Dendritic cell treated with granulocyte-macrophage colony-stimulating factor and Interleukin-4, amounts not matched to agents 40 ng/mL and 50 ng/mL, for 4 days (primary cell): ENCODE measurements around the gene MRFAP1L1.

Source experiments
- H3K27ac Mint-ChIP-seq: one replicate; pipeline ENCODE4 v1.8.0; 2022; ENCODE audit warnings: mild to moderate bottlenecking, mixed read lengths
- H3K27me3 Mint-ChIP-seq: one replicate; pipeline ENCODE4 v1.8.0; 2022; ENCODE audit warnings: mild to moderate bottlenecking, mixed read lengths
- H3K36me3 Mint-ChIP-seq: one replicate; pipeline ENCODE4 v1.8.0; 2022; ENCODE audit warnings: low read depth, mixed read lengths
- H3K4me1 Mint-ChIP-seq: one replicate; pipeline ENCODE4 v1.8.0; 2022; ENCODE audit warnings: low read depth, mixed read lengths
- H3K4me3 Mint-ChIP-seq: one replicate; pipeline ENCODE4 v1.8.0; 2022; ENCODE audit warnings: mild to moderate bottlenecking, moderate library complexity, mixed read lengths
- H3K9me3 Mint-ChIP-seq: one replicate; pipeline ENCODE4 v1.8.0; 2022; ENCODE audit warnings: mixed read lengths
- intact Hi-C: fragments of 100-400 bp; cut with micrococcal nuclease; formaldehyde crosslinking; loops from one replicate; pipeline ENCODE4 v1.15.0; 2022

MRFAP1L1 gene

GRCh38 chr4:6662591-6662990, 47.1 kb downstream of the MRFAP1L1 start:
- peaks cover 27% of the 10 kb centered on the region for H3K4me1 Mint-ChIP-seq
- no peaks in the 10 kb centered on the region for H3K36me3 Mint-ChIP-seq
- intact Hi-C loops, result no loop called here
- no peak overlapping the region for H3K4me3 Mint-ChIP-seq
- H3K27ac Mint-ChIP-seq, result no peak overlapping the region
- H3K27me3 Mint-ChIP-seq, result peaks cover 65% of the 10 kb centered on the region
- H3K9me3 Mint-ChIP-seq, result no peaks in the 10 kb centered on the region

- H3K27me3 Mint-ChIP-seq, result peaks cover 68% of the 10 kb centered on the region
- no peak overlapping the region for H3K27ac Mint-ChIP-seq
- no peak overlapping the region for H3K4me3 Mint-ChIP-seq
These were observed 49.2 kb downstream of the MRFAP1L1 start for GRCh38 chr4:6660430-6660829.

GRCh38 chr4:6659897-6660296, 49.8 kb downstream of the MRFAP1L1 start:
- peaks cover 68% of the 10 kb centered on the region for H3K27me3 Mint-ChIP-seq
- H3K27ac Mint-ChIP-seq, result no peak overlapping the region
- peaks cover 27% of the 10 kb centered on the region for H3K4me1 Mint-ChIP-seq
- no peaks in the 10 kb centered on the region for H3K9me3 Mint-ChIP-seq
- no peak overlapping the region for H3K4me3 Mint-ChIP-seq
- intact Hi-C loops, result no loop called here
- no peaks in the 10 kb centered on the region for H3K36me3 Mint-ChIP-seq

More at GRCh38 chr4:6660430-6660829, 49.2 kb downstream of the MRFAP1L1 start:
- intact Hi-C loops, result no loop called here
- Mint-ChIP-seq H3K36me3 (no peaks in the 10 kb centered on the region), H3K9me3 (no peaks in the 10 kb centered on the region), H3K4me1 (peaks cover 27% of the 10 kb centered on the region)

- peaks cover 70% of the 10 kb centered on the region for H3K27me3 Mint-ChIP-seq
These were observed 51.0 kb downstream of the MRFAP1L1 start for GRCh38 chr4:6658597-6659075.

GRCh38 chr4:6658209-6658595, 51.5 kb downstream of the MRFAP1L1 start:
- no peaks in the 10 kb centered on the region for H3K36me3 Mint-ChIP-seq
- peak overlapping the region; percentile 30 for H3K27ac Mint-ChIP-seq
- H3K9me3 Mint-ChIP-seq, result no peaks in the 10 kb centered on the region
- H3K27me3 Mint-ChIP-seq, result peaks cover 65% of the 10 kb centered on the region
- peak overlapping the region; percentile 65 for H3K4me3 Mint-ChIP-seq
- intact Hi-C loops, result no loop called here
- peaks cover 27% of the 10 kb centered on the region for H3K4me1 Mint-ChIP-seq

More at GRCh38 chr4:6658597-6659075, 51.0 kb downstream of the MRFAP1L1 start:
- Mint-ChIP-seq H3K4me3 (peak overlapping the region; percentile 65), H3K4me1 (peaks cover 27% of the 10 kb centered on the region), H3K9me3 (no peaks in the 10 kb centered on the region), H3K27ac (peak overlapping the region; percentile 30), H3K36me3 (no peaks in the 10 kb centered on the region)
- intact Hi-C loops, result no loop called here
